Gastroesophageal sphincter (tissue), 4 donors: ENCODE data around the gene NETO1. TPM values are rescaled to one million over a fixed set of nuclear protein-coding genes. Genes with fewer than 3 reads are reported as not detected.

Source experiments
- ATAC-seq: fragments of 150-250 bp; one replicate; pipeline ENCODE4 v1.9.1; 2016; ENCODE audit warnings: mild to moderate bottlenecking, moderate library complexity
- H3K27ac ChIP-seq, 4 donors: fragments of 200-600 bp; sonication (generic) in 3 of 4; 1 replicate in 3 of 4; 2 replicates in 1 of 4; pipeline ENCODE4 v1.5.1; 2016 to 2019
- H3K27me3 ChIP-seq: fragments of 200-600 bp; sonication (generic); one replicate; pipeline ENCODE4 v1.5.1; 2019
- H3K36me3 ChIP-seq, 2 donors: fragments of 200-600 bp; sonication (generic); one replicate each; pipeline ENCODE4 v1.5.1; 2019; ENCODE audit warnings: control low read depth in 1 of 2
- H3K4me1 ChIP-seq, 3 donors: fragments of 200-600 bp; sonication (generic); 1 replicate in 2 of 3; 2 replicates in 1 of 3; pipeline ENCODE4 v1.5.1; 2016 to 2019; ENCODE audit warnings: control low read depth in 2 of 3
- H3K4me3 ChIP-seq, 2 donors: fragments of 200-600 bp; sonication (generic); one replicate each; pipeline ENCODE4 v1.5.1; 2019; ENCODE audit warnings: mild to moderate bottlenecking in 1 of 2, moderate library complexity in 1 of 2
- H3K9me3 ChIP-seq, 3 donors: fragments of 200-600 bp; sonication (generic); one replicate each; pipeline ENCODE4 v1.5.1; 2017 to 2019; ENCODE audit warnings: control low read depth in 2 of 3
- EP300 ChIP-seq: sonication (generic); formaldehyde crosslinking; IDR thresholded peaks from one replicate; pipeline ENCODE4 v1.6.1; 2017; ENCODE audit warnings: antibody characterized with exemption, mild to moderate bottlenecking
- POLR2A ChIP-seq, 2 donors: fragments of 450-650 bp; IDR thresholded peaks; one replicate each; pipeline ENCODE4 v1.6.1; 2017; ENCODE audit warnings: antibody characterized with exemption in 2 of 2, mild to moderate bottlenecking in 2 of 2, moderate library complexity in 1 of 2
- POLR2AphosphoS5 ChIP-seq: sonication (generic); formaldehyde crosslinking; IDR thresholded peaks from one replicate; pipeline ENCODE4 v1.6.1; 2017; ENCODE audit warnings: antibody characterized with exemption
- WGBS, 2 donors: methylation state at CpG; one replicate each; pipeline ENCODE4 v1.1.5; 2018; ENCODE audit warnings: low coverage in 1 of 2; 5-methylcytosine and 5-hydroxymethylcytosine counted together
- total RNA-seq, 4 donors: library from RNA; depleted of rRNA; stranded (reverse); fragments of >200 nt; gene quantifications; one replicate each; pipeline ENCODE4 v1.1.0, GENCODE V29; 2016
- TF ChIP-seq, protein P1 (sequence below), 4 experiments: fragments of 200-600 bp in 2 of 4; fragments of 450-650 bp in 2 of 4; sonication (generic) in 1 of 4; IDR thresholded peaks; one replicate each; pipeline ENCODE4 v1.5.1; 2017 to 2019; ENCODE audit warnings: antibody characterized with exemption in 4 of 4, mild to moderate bottlenecking in 2 of 4, moderate library complexity in 2 of 4

Gene NETO1
- total RNA-seq, 4 donors from 2014 or later, result 0.23 TPM; not detected in 3

- TF ChIP-seq POLR2A (IDR thresholded peaks at IDR 0.05) (no peak), POLR2AphosphoS5 (no peak), EP300 (no peak)
- TF ChIP-seq, protein P1, sequence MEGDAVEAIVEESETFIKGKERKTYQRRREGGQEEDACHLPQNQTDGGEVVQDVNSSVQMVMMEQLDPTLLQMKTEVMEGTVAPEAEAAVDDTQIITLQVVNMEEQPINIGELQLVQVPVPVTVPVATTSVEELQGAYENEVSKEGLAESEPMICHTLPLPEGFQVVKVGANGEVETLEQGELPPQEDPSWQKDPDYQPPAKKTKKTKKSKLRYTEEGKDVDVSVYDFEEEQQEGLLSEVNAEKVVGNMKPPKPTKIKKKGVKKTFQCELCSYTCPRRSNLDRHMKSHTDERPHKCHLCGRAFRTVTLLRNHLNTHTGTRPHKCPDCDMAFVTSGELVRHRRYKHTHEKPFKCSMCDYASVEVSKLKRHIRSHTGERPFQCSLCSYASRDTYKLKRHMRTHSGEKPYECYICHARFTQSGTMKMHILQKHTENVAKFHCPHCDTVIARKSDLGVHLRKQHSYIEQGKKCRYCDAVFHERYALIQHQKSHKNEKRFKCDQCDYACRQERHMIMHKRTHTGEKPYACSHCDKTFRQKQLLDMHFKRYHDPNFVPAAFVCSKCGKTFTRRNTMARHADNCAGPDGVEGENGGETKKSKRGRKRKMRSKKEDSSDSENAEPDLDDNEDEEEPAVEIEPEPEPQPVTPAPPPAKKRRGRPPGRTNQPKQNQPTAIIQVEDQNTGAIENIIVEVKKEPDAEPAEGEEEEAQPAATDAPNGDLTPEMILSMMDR (IDR thresholded peaks at IDR 0.05), result no peak
- H3K9me3 ChIP-seq, result no peaks in the 10 kb centered on the region
- H3K4me3 ChIP-seq, result no peak overlapping the region
- no peaks in the 10 kb centered on the region for H3K36me3 ChIP-seq
- no peaks in the 10 kb centered on the region for H3K27me3 ChIP-seq
- H3K27ac ChIP-seq, result no peak overlapping the region
- no peak for ATAC-seq
- whole genome bisulfite sequencing, 2 donors, result 61 to 66% methylated on average over 3 to 7 of the region's 7 CpGs
- H3K4me1 ChIP-seq, result no peaks in the 10 kb centered on the region
Observed at GRCh38 chr18:72820571-72820970, 47.2 kb downstream of the NETO1 start.

DNA sequence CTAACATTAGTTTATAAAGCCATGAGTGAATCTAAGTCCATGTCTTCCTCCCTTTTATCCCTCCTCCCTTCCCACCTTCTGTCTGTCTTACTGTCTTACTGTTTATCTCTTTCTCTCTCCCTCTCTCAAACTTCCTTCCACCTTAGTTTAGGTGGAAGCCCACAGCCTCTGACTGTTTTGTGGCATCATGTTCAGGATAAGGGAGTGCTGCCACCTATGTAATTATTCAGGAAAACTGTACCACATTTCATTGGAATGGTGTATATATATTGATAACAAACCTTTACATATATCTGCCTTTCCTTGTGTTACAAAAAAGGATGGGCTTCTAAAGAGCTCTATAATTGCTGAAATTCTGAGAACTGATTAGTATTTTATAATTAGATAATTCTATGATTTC, 48.7 kb downstream of the NETO1 start:
- no peak for ATAC-seq
- no peaks in the 10 kb centered on the region for H3K27me3 ChIP-seq
- no peaks in the 10 kb centered on the region for H3K36me3 ChIP-seq
- TF ChIP-seq, protein P1 (IDR thresholded peaks at IDR 0.05), result no peak
- TF ChIP-seq POLR2A (IDR thresholded peaks at IDR 0.05) (no peak), EP300 (no peak), POLR2AphosphoS5 (no peak)
- H3K27ac ChIP-seq, result no peak overlapping the region
- H3K9me3 ChIP-seq, result no peaks in the 10 kb centered on the region
- H3K4me3 ChIP-seq, result no peak overlapping the region
- no peaks in the 10 kb centered on the region for H3K4me1 ChIP-seq

DNA sequence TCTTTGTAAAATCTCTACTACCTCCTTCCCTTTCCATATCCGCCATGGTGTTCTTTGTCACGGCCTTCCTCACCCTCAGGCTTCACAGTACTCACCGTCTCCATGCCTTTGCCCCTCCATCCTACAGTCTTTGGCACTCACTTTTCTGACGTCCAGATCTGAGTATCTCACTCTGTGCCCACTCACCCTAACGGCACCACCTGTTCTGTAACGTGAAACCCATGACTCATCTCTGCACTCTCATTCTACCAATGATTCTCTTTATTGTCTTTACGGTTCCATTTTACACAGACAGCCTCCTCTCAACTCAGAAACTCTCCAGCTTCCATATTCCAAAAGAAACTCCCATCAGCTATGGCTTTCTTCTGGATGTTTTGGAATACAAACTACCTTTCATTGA, 56.7 kb downstream of the NETO1 start:
- Histone ChIP-seq H3K27me3 (no peaks in the 10 kb centered on the region), H3K27ac (no peak overlapping the region), H3K4me3 (no peak overlapping the region), H3K36me3 (no peaks in the 10 kb centered on the region), H3K9me3 (no peaks in the 10 kb centered on the region), H3K4me1 (no peaks in the 10 kb centered on the region)
- no peak for ATAC-seq
- 63 to 74% methylated on average over 7 of the region's 7 CpGs for WGBS, 2 donors
- TF ChIP-seq, protein P1 (IDR thresholded peaks at IDR 0.05), result no peak
- TF ChIP-seq EP300 (no peak), POLR2A (IDR thresholded peaks at IDR 0.05) (no peak), POLR2AphosphoS5 (no peak)

- H3K27ac ChIP-seq, result no peak overlapping the region
- no peak for ATAC-seq
- H3K27me3 ChIP-seq, result no peaks in the 10 kb centered on the region
- H3K36me3 ChIP-seq, result no peaks in the 10 kb centered on the region
- WGBS, 2 donors, result 62% methylated on average over 2 of the region's 2 CpGs; no CpG with 5 or more reads in 1 of the 2 donors
- no peak overlapping the region for H3K4me3 ChIP-seq
- H3K4me1 ChIP-seq, result no peaks in the 10 kb centered on the region
- H3K9me3 ChIP-seq, result no peaks in the 10 kb centered on the region
- no peak for TF ChIP-seq EP300
- no peak for TF ChIP-seq POLR2AphosphoS5
- no peak for TF ChIP-seq POLR2A (IDR thresholded peaks at IDR 0.05)
- TF ChIP-seq, protein P1 (IDR thresholded peaks at IDR 0.05), result no peak
Observed at GRCh38 chr18:72808680-72809079, 59.1 kb downstream of the NETO1 start.

DNA sequence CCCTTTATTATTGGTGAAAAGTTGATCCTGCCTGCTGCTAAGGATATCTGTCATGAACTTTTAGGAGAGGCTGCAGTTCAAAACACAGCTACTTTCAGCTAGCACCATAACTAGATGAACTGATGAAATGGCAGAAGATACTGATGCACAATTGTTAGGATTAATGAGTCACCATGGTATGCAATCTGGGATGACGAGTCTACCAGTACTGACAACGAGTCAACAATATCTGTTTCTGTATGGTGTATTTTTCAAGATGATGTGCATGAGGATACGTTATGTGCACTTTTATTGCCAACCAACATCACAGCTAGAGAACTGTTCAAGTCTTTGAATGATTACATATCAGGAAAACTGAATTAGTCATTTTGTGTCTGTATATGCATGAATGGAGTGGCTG, 68.7 kb downstream of the NETO1 start:
- no peak for ATAC-seq
- Histone ChIP-seq H3K4me3 (no peak overlapping the region), H3K27ac (no peak overlapping the region), H3K27me3 (no peaks in the 10 kb centered on the region), H3K9me3 (no peaks in the 10 kb centered on the region), H3K4me1 (no peaks in the 10 kb centered on the region), H3K36me3 (no peaks in the 10 kb centered on the region)
- 69 to 81% methylated on average over 3 of the region's 3 CpGs for WGBS, 2 donors
- TF ChIP-seq POLR2AphosphoS5 (no peak), EP300 (no peak)
